GM13977 (cell line): Measurements from ENCODE around the gene TNIP1.

Experiments used
- DNase-seq: peaks from one replicate; pipeline ENCODE4 v3.0.0; 2012; ENCODE audit warnings: low spot score
- CTCF ChIP-seq: IDR thresholded peaks from 2 replicates; pipeline ENCODE4 v1.5.1; 2012; ENCODE audit warnings: mild to moderate bottlenecking, control low read depth; ENCODE audit not compliant: insufficient read depth; ENCODE audit errors: extremely low read depth, missing control alignments
- in situ Hi-C: fragments of 300-500 bp; cut with MboI; formaldehyde crosslinking; loops from one replicate; pipeline ENCODE4 v1.12.0; 2022; ENCODE audit warnings: low sequenced_read_pairs, low pct_unique_long_range_greater_than_20kb, mixed read lengths, inconsistent platforms; ENCODE audit not compliant: unreplicated experiment

Gene TNIP1

GRCh38 chr5:151008210-151008491 lies 72.7 kb downstream of the TNIP1 start:
- DNase-seq: no peak
- in situ Hi-C loops: no loop called here
- no peak for TF ChIP-seq CTCF

GRCh38 chr5:151007430-151008209 lies 73.2 kb downstream of the TNIP1 start:
- DNase-seq: no peak
- in situ Hi-C loops: no loop called here
- TF ChIP-seq CTCF: no peak

- in situ Hi-C loops: no loop called here
- no peak for DNase-seq
- no peak for TF ChIP-seq CTCF
Observed at GRCh38 chr5:151006704-151007334, 74.0 kb downstream of the TNIP1 start.

GRCh38 chr5:151005950-151006576 lies 74.8 kb downstream of the TNIP1 start:
- in situ Hi-C loops: no loop called here
- TF ChIP-seq CTCF: no peak
- no peak for DNase-seq

GRCh38 chr5:151005187-151005949 lies 75.5 kb downstream of the TNIP1 start:
- no peak for DNase-seq
- in situ Hi-C loops: no loop called here
- TF ChIP-seq CTCF: no peak

- no peak for DNase-seq
- in situ Hi-C loops: no loop called here
- TF ChIP-seq CTCF: no peak
Observed at GRCh38 chr5:151004499-151004898, 76.3 kb downstream of the TNIP1 start.
